OCI-LY3 (cell line): ENCODE measurements around the gene CD9.

Experiments
- H2AFZ ChIP-seq: fragments of 200-600, 300-600 bp; shearing (Covaris generic); 2 replicates; pipeline ENCODE4 v1.6.0; 2014; ENCODE audit warnings: antibody characterized with exemption, low read depth, low read length
- H3K27ac ChIP-seq: fragments of 200-600, 300-600 bp; sonication (generic); 2 replicates; pipeline ENCODE4 v1.5.1; 2014; ENCODE audit warnings: mild to moderate bottlenecking, low read length, moderate library complexity, mixed read lengths
- H3K27me3 ChIP-seq: fragments of 200-600, 300-600 bp; sonication (generic); 2 replicates; pipeline ENCODE4 v1.6.1; 2014; ENCODE audit warnings: low read depth, low read length, mixed read lengths
- H3K36me3 ChIP-seq: fragments of 200-600, 300-600 bp; sonication (generic); replicated peaks from 2 replicates; pipeline ENCODE3; 2014; ENCODE audit warnings: low read depth, low read length, mixed read lengths
- H3K4me1 ChIP-seq: fragments of 300-600, 200-600 bp; sonication (generic); 2 replicates; pipeline ENCODE4 v1.6.1; 2014; ENCODE audit warnings: low read length, mixed read lengths
- H3K4me2 ChIP-seq: fragments of 200-600, 300-600 bp; sonication (generic); 2 replicates; pipeline ENCODE4 v1.6.1; 2014; ENCODE audit warnings: low read length, mixed read lengths
- H3K4me3 ChIP-seq: fragments of 300-600, 200-600 bp; sonication (generic); 2 replicates; pipeline ENCODE4 v1.5.1; 2014; ENCODE audit warnings: antibody characterized with exemption, mild to moderate bottlenecking, low read length, moderate library complexity
- H3K79me2 ChIP-seq: fragments of 300-600, 200-600 bp; shearing (Covaris generic); 2 replicates; pipeline ENCODE4 v1.6.1; 2014; ENCODE audit warnings: mild to moderate bottlenecking, low read length, mixed read lengths
- H3K9ac ChIP-seq: fragments of 300-600, 200-600 bp; shearing (Covaris generic); 2 replicates; pipeline ENCODE4 v1.6.0; 2014; ENCODE audit warnings: mild to moderate bottlenecking, low read length, moderate library complexity
- H3K9me3 ChIP-seq: fragments of 200-600, 300-600 bp; shearing (Covaris generic); 2 replicates; pipeline ENCODE4 v1.6.1; 2014; ENCODE audit warnings: low read length, mixed read lengths; ENCODE audit not compliant: insufficient read depth
- H4K20me1 ChIP-seq: fragments of 200-600, 300-600 bp; sonication (generic); 2 replicates; pipeline ENCODE4 v1.6.1; 2016; ENCODE audit warnings: low read length, mixed read lengths; ENCODE audit not compliant: insufficient read depth
- CTCF ChIP-seq: fragments of 200-600, 300-600 bp; sonication (generic); IDR thresholded peaks from 2 replicates; pipeline ENCODE4 v1.5.1; 2014; ENCODE audit warnings: antibody characterized with exemption, low read length, low read depth
- EZH2phosphoT487 ChIP-seq: fragments of 200-600 bp; shearing (Covaris generic); IDR thresholded peaks from 2 replicates; pipeline ENCODE4 v1.6.1; 2018; ENCODE audit warnings: antibody characterized with exemption, mixed run types, low read depth

Gene CD9

GRCh38 chr12:6266541-6266966 is 66.4 kb downstream of the CD9 start:
- Histone ChIP-seq H3K27ac (no peak overlapping the region), H3K79me2 (no peaks in the 10 kb centered on the region), H3K27me3 (peaks cover 8% of the 10 kb centered on the region; the same call in 1 of the 2 replicates), H3K4me3 (no peak overlapping the region), H3K9ac (no peak overlapping the region), H2AFZ (no peak overlapping the region), H4K20me1 (no peaks in the 10 kb centered on the region), H3K4me2 (no peak overlapping the region), H3K9me3 (no peaks in the 10 kb centered on the region), H3K36me3 (no peaks in the 10 kb centered on the region), H3K4me1 (no peaks in the 10 kb centered on the region)
- TF ChIP-seq EZH2phosphoT487 (no peak), CTCF (no peak)

- no peaks in the 10 kb centered on the region for H4K20me1 ChIP-seq
- TF ChIP-seq EZH2phosphoT487: no peak
- no peak for TF ChIP-seq CTCF
- H3K36me3 ChIP-seq: no peaks in the 10 kb centered on the region
- no peaks in the 10 kb centered on the region for H3K9me3 ChIP-seq
- no peak overlapping the region for H3K4me3 ChIP-seq
- H3K9ac ChIP-seq: no peak overlapping the region
- no peak overlapping the region for H3K27ac ChIP-seq
- H3K79me2 ChIP-seq: no peaks in the 10 kb centered on the region
- H2AFZ ChIP-seq: no peak overlapping the region
- H3K27me3 ChIP-seq: peaks cover 9% of the 10 kb centered on the region
- H3K4me2 ChIP-seq: no peak overlapping the region
- H3K4me1 ChIP-seq: no peaks in the 10 kb centered on the region
Observed at GRCh38 chr12:6266971-6267721, 66.9 kb downstream of the CD9 start.

DNA sequence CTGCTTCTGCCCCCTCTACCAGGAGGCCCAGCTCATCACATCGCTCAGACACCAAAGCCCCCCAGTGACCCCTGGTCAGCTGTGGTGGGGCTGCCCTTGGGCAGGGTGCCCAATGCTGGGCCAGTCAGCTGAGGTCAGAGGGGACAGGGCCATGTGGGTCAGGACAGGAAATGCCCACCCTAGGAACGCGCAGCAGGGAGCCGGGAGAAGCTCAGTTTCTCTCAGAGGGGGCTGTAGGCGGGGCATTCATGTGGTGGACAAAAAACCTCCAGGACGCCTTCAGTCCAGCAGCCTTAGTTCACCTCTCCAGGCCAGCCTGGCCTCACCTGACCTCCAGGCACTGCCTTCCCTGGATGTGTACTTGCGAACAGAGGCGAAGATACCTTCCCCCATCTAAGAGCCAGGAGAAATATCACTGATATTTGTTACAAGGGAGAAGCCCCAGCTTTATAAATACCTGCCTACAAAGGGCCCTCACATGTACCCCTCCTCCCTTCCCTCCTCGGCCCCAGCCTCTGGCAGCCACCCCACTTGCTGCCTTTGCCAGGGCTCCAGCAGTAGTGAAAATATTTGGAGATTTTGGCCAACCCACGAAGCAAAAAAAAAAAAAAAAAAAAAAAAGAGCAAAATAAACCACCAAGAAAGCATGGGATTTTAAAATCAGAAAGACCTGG is 68.4 kb downstream of the CD9 start:
- Histone ChIP-seq H3K4me2 (no peak overlapping the region), H3K9me3 (no peaks in the 10 kb centered on the region), H3K27me3 (peaks cover 18% of the 10 kb centered on the region), H4K20me1 (no peaks in the 10 kb centered on the region), H3K9ac (no peak overlapping the region), H3K36me3 (no peaks in the 10 kb centered on the region), H2AFZ (no peak overlapping the region), H3K79me2 (no peaks in the 10 kb centered on the region), H3K4me1 (no peaks in the 10 kb centered on the region), H3K4me3 (no peak overlapping the region), H3K27ac (no peak overlapping the region)
- TF ChIP-seq CTCF (no peak), EZH2phosphoT487 (no peak)

DNA sequence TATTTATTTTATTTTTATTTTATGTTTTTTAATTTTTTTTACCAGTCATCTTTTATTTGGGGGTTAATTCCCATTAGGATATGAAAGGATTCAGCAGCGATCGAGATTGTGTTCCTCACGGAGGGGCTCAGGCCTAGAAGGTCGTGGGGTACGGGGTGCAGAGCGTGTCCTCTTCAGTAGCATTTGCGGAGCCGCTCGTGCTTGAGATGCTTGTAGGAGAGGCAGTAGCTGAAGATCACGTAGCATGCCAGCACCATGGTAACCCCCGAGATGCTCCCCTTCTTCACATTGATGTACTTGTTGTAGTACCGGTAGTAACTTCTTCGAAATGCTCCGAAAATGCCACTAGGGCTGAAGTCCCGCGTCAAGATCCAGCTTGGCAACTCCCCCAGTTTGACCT is 69.8 kb downstream of the CD9 start:
- H3K9ac ChIP-seq: no peak overlapping the region
- H3K4me2 ChIP-seq: no peak overlapping the region
- TF ChIP-seq CTCF: no peak
- TF ChIP-seq EZH2phosphoT487: no peak
- no peaks in the 10 kb centered on the region for H3K79me2 ChIP-seq
- no peak overlapping the region for H3K4me3 ChIP-seq
- no peak overlapping the region for H2AFZ ChIP-seq
- H3K27ac ChIP-seq: no peak overlapping the region
- H3K27me3 ChIP-seq: peaks cover 23% of the 10 kb centered on the region
- no peaks in the 10 kb centered on the region for H3K9me3 ChIP-seq
- H4K20me1 ChIP-seq: no peaks in the 10 kb centered on the region
- no peaks in the 10 kb centered on the region for H3K4me1 ChIP-seq
- H3K36me3 ChIP-seq: no peaks in the 10 kb centered on the region
